ENCODE results near the gene CKAP2L.
"Not testable (repeated sequence)": the region's sequence is repeated elsewhere in the genome, so short reads cannot be mapped to it uniquely, and the experiment has no call there.

The CKAP2L gene

DNA sequence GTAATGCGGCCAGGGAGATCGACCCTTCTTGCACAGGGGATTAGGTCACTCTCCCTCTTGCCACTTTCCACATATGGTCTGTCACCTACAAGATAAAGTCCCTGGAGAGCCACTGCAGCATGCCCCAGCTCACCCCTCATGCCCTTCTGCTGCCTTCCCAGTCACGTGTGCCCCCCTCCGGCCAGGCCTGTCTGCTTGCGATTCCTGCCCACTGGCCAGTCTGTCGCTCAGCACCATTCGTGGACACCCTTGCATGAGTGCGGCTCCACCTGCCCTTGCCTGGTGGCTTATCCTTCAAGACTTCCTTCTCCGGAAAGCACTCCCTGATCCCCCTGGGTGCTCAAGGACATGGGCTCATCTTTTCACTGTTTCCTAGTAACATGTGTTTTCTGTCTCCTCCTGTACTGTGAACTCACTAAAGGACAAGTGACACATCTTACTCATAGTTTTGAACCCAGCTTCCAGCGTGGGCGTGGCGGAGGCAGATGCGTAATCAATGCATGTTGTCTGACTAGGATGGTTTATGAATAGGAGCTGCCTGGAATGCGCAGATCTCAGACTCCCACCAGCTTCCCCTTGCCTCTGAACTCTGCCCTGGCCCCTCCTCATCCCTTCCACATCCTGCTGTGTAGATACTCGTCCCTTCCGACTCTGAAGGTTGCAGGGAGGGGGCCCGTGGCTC lies 51.4 kb downstream of the CKAP2L start:
- in situ Hi-C loops (cut with MboI; ENCODE audit: low sequenced_read_pairs), result no loop called here

GRCh38 chr2:112712465-112712864 lies 51.9 kb downstream of the CKAP2L start:
- in situ Hi-C loops (cut with MboI; ENCODE audit: low sequenced_read_pairs), result no loop called here

GRCh38 chr2:112710956-112711750 lies 53.3 kb downstream of the CKAP2L start:
- in situ Hi-C loops (cut with MboI; ENCODE audit: low sequenced_read_pairs), result no loop called here

DNA sequence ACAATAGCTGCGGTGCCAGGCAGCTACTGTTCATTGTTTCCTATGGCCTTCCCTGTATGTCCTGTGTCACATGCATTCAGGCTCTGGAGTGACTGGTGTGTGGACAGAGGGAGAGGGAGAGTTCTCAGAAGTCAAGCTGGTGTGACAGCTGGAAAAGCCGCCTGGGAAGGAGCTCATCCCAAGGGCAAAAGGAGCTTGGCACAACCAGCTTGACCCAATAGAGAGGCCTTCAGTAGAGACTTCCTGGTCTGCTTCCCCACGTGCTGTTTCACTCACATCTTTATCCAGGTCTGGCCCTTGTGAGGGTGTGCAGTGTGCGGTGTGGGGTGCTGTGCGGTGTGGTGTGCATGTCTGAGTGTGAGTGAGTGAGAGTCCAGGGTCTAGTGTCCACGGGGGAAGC lies 54.7 kb downstream of the CKAP2L start:
- in situ Hi-C loops (cut with MboI; ENCODE audit: low sequenced_read_pairs), result no loop called here

DNA sequence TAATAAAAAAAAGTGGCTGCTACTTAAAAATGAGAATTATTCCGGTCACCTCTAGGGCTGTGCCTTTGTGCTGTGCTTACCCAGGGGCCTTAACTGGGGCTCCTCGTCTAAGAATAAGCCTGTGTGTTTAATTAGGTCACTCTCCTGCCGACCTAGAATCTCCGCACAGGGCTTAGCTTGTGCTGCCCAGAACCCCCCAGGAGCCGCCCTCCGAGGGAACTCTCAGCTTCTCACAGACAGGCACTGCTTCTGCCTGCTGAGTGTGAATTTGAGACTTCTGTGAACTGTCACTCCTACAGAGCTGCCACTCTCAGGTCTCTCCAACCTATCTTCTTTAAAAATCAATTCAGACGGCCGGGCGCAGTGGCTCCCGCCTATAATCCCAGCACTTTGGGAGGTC lies 55.4 kb downstream of the CKAP2L start:
- in situ Hi-C loops (cut with MboI; ENCODE audit: low sequenced_read_pairs), result no loop called here

- in situ Hi-C loops (cut with MboI; ENCODE audit: low sequenced_read_pairs), result not testable (repeated sequence)
These were observed 57.5 kb downstream of the CKAP2L start for GRCh38 chr2:112706947-112707346.

DNA sequence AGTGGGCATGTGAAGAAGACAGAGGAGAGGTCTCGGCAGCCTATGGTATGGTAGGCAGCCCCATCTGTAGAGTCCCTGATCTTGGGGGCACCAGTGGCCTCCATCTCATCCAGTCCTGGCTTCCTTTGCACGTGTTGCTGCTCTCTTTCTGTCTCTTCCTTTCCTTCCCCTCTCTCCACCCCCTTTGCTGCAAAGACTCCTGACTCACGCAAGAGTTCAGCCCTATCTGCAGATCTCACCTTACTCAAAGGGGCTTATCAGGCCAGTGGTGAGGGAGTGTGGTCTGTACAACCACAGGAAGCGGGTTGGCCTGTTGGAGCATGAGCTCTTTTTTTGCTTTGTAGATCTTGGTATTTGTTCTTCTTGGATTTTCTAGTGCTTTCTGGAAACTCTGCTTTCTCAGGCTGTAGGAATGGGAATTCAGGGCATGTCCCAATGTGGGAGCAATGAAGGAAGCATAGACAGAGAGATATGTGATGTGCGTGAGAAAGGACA lies 58.2 kb downstream of the CKAP2L start:
- in situ Hi-C loops (cut with MboI; ENCODE audit: low sequenced_read_pairs), result no loop called here

DNA sequence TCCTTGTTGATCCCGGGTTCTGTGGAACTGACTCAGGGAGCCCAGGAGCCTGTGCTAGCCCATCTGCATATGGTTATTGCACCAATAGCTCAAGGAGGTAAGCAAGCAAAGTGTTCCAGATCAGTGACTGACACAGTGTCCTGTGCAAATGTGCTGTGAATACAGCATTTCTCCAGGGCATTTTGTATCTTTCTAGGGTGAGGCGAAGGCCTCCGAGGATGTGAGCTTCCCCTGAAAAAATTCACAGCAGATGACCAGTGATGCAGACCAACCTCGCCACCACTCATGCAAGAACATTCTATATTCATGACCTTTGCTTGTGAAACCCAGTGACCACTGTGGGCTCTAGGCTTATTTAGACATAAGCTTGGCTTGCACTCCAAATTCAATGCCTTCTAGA lies 58.8 kb downstream of the CKAP2L start:
- in situ Hi-C loops (cut with MboI; ENCODE audit: low sequenced_read_pairs), result no loop called here

DNA sequence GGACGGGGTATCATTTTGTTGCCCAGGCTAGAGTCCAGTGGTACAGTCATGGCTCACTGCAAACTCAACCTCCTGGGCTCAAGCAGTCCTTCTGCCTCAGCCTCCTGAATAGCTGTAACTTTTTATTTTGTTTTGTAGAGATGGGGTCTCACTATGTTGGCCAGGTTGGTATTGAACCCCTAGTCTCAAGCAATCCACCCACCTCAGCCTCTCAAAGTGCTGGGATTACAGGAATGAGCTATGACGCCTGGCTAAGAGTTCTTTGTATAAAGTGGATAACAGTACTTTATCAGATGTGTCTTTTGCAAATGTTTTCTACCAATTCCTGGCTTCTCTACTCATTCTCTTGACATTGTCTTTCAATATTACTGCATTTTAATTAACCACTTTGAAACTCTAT lies 60.7 kb downstream of the CKAP2L start:
- in situ Hi-C loops (cut with MboI; ENCODE audit: low sequenced_read_pairs), result no loop called here

DNA sequence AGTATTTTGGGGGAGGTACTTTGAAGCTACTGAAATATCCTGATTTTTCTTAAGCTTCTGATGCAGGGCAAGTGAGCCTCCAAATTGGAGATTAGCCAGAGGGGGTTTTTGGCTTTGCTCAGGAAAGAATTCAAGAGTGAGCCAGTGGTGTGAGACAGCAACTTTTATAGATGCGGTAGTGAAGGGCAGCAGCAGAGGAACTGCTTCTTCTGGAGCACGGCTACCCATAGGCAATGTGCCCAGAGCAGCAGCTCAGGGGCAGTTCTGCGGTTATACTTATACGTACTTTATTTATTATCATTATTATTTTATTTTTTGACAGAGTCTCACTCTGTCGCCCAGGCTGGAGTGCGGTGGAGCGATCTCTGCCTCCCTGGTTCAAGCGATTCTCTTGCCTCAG lies 63.4 kb downstream of the CKAP2L start:
- in situ Hi-C loops (cut with MboI; ENCODE audit: low sequenced_read_pairs), result no loop called here

- in situ Hi-C loops (cut with MboI; ENCODE audit: low sequenced_read_pairs), result no loop called here
These were observed 64.3 kb downstream of the CKAP2L start for GRCh38 chr2:112699984-112700667.

GRCh38 chr2:112698834-112699515 lies 65.4 kb downstream of the CKAP2L start:
- in situ Hi-C loops (cut with MboI; ENCODE audit: low sequenced_read_pairs), result no loop called here

DNA sequence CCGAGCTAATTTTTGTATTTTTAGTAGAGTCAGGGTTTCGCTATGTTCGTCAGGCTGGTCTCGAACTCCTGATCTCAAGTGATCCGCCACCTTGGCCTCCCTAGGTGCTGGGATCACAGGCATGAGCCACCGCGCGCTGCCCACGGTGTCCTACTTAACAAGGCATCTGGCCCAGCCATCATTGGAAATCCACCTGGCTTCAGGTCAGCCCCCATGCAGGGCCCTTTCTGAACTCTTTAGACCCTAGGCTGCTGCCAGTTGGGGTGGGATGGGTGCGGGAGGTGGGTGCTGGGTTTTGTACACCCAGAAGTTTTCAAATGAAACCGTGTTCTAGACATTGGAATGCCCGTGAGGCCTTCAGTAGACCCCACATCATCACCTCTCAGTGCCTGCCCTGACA lies 70.2 kb downstream of the CKAP2L start:
- in situ Hi-C loops (cut with MboI; ENCODE audit: low sequenced_read_pairs), result no loop called here

GRCh38 chr2:112693596-112693995 lies 70.8 kb downstream of the CKAP2L start:
- in situ Hi-C loops (cut with MboI; ENCODE audit: low sequenced_read_pairs), result no loop called here

GRCh38 chr2:112692918-112693317 lies 71.5 kb downstream of the CKAP2L start:
- in situ Hi-C loops (cut with MboI; ENCODE audit: low sequenced_read_pairs), result no loop called here

DNA sequence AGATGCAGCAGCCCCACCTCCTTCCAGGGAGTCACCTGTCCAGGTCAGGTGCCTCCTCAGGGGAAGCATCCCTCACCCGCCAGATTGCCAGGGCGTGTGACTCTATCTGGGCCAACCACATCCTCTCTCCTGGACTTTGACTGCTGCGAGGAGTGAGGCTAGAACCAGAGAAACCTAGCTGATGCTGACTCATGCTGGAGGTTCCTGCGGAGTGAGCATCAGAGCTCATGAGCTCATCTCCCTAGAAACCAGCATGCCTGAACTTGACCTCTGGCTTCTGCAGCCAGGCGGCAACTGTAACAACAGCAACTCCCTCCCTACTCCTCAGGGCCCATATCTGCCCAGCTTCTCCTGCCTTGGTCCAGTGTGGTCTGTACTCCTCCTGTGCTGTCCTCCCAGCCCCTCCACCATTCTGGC lies 71.9 kb downstream of the CKAP2L start:
- in situ Hi-C loops (cut with MboI; ENCODE audit: low sequenced_read_pairs), result no loop called here

- in situ Hi-C loops (cut with MboI; ENCODE audit: low sequenced_read_pairs), result no loop called here
These were observed 72.5 kb downstream of the CKAP2L start for GRCh38 chr2:112691881-112692281.

DNA sequence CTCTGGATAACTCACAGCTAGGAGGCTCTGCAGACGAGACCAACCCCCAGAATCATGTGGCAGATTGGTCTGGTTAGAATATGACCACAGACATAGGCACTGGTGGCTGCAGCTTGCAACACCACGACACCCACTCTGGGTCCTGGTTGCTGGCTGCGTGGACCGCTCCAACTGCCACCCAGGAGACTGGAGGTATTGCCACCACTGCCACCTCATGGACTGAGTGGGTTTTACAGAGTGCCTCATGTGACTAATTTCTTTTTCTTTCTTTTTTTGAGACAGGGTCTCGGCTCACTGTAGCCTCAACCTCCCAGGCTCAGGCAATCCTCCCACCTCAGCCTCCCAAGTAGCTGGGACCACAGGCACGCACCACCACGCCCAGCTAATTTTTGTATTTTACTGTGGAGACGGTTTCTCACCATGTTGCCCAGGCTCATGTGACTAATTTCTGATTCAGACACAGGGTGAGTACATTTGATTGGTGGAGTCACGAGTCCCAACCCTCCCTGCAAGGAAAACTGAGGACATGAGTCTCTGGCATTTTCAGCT lies 73.5 kb downstream of the CKAP2L start:
- in situ Hi-C loops (cut with MboI; ENCODE audit: low sequenced_read_pairs), result no loop called here

- in situ Hi-C loops (cut with MboI; ENCODE audit: low sequenced_read_pairs), result no loop called here
These were observed 76.1 kb downstream of the CKAP2L start for GRCh38 chr2:112688086-112688880.

- in situ Hi-C loops (cut with MboI; ENCODE audit: low sequenced_read_pairs), result no loop called here
These were observed 76.9 kb downstream of the CKAP2L start for GRCh38 chr2:112687522-112687921.
